ENCODE data around the gene HPX. TPM values are rescaled to one million over a fixed set of nuclear protein-coding genes. Genes with fewer than 3 reads are reported as not detected.

HPX gene
- total RNA-seq, 4 donors from 2014 or later = 0.33 to 0.67 TPM; not detected in 2

GRCh38 chr11:6448574-6448973 is 7.8 kb upstream of the HPX start:
- H3K27ac ChIP-seq = no peak overlapping the region
- intact Hi-C loops (cut with DNase I) = no loop called here
- no peaks in the 10 kb centered on the region for H3K4me1 ChIP-seq
- no peaks in the 10 kb centered on the region for H3K9me3 ChIP-seq
- H3K27me3 ChIP-seq = no peaks in the 10 kb centered on the region
- no peak overlapping the region for H3K4me3 ChIP-seq (replicated peaks in 1 of 3)
- peaks cover 16 to 27% of the 10 kb centered on the region in 2 donors for H3K36me3 ChIP-seq
- WGBS, 2 donors = 83 to 97% methylated on average over 3 of the region's 3 CpGs
- TF ChIP-seq POLR2A (IDR thresholded peaks at IDR 0.05) = no peak
- TF ChIP-seq CTCF (IDR thresholded peaks at IDR 0.05) = no peak
- no peak for DNase-seq

- 24 to 25% methylated on average over 5 of the region's 5 CpGs for WGBS, 2 donors
- Histone ChIP-seq H3K27ac (no peak overlapping the region), H3K4me1 (no peaks in the 10 kb centered on the region), H3K27me3 (no peaks in the 10 kb centered on the region), H3K9me3 (no peaks in the 10 kb centered on the region), H3K4me3 (replicated peaks in 1 of 3) (no peak overlapping the region), H3K36me3 (no peaks in the 10 kb centered on the region)
- peak; percentile 48 to 51 for DNase-seq
- intact Hi-C loops (cut with DNase I) = loop anchor here (2.0 kb wide), 1 partner anchor 63 kb away; no protein-coding TSS in a partner anchor
- TF ChIP-seq POLR2A (IDR thresholded peaks at IDR 0.05) = no peak
- peak; percentile 15 to 84 (median 68) for TF ChIP-seq CTCF (IDR thresholded peaks at IDR 0.05)
Observed at GRCh38 chr11:6443269-6444003, 2.6 kb upstream of the HPX start.

- intact Hi-C loops (cut with DNase I) = loop anchor here (2.0 kb wide), 1 partner anchor 62 kb away; no protein-coding TSS in a partner anchor
Observed at GRCh38 chr11:6442441-6442840, 1.7 kb upstream of the HPX start.

GRCh38 chr11:6438979-6439571 is 1.7 kb downstream of the HPX start:
- no peak overlapping the region for H3K27ac ChIP-seq
- TF ChIP-seq CTCF (IDR thresholded peaks at IDR 0.05) (peak in 4 of 6 experiments; percentile 29 to 52 (median 41)), POLR2A (IDR thresholded peaks at IDR 0.05) (no peak)
- WGBS, 2 donors = 5 to 13% methylated on average over 1 of the region's 1 CpG
- no peak overlapping the region for H3K4me3 ChIP-seq (replicated peaks in 1 of 3)
- peak; percentile 32 to 36 for DNase-seq
- no peaks in the 10 kb centered on the region for H3K36me3 ChIP-seq
- intact Hi-C loops (cut with DNase I) = no loop called here
- no peaks in the 10 kb centered on the region for H3K27me3 ChIP-seq
- H3K4me1 ChIP-seq = no peaks in the 10 kb centered on the region
- H3K9me3 ChIP-seq = no peaks in the 10 kb centered on the region

More at GRCh38 chr11:6442441-6442840, 1.7 kb upstream of the HPX start:
- no peaks in the 10 kb centered on the region for H3K27me3 ChIP-seq
- H3K4me1 ChIP-seq = no peaks in the 10 kb centered on the region
- H3K4me3 ChIP-seq (replicated peaks in 1 of 3) = no peak overlapping the region
- TF ChIP-seq CTCF (IDR thresholded peaks at IDR 0.05) = no peak
- no peak for TF ChIP-seq POLR2A (IDR thresholded peaks at IDR 0.05)
- no peak overlapping the region for H3K27ac ChIP-seq
- no peak for DNase-seq
- no peaks in the 10 kb centered on the region for H3K36me3 ChIP-seq
- WGBS, 2 donors = 88 to 95% methylated on average over 4 of the region's 4 CpGs
- H3K9me3 ChIP-seq = no peaks in the 10 kb centered on the region

- intact Hi-C loops (cut with DNase I) = no loop called here
- H3K36me3 ChIP-seq = no peaks in the 10 kb centered on the region
- H3K27me3 ChIP-seq = no peaks in the 10 kb centered on the region
- no peak for DNase-seq
- TF ChIP-seq CTCF (IDR thresholded peaks at IDR 0.05) (no peak), POLR2A (IDR thresholded peaks at IDR 0.05) (no peak)
- no peaks in the 10 kb centered on the region for H3K9me3 ChIP-seq
- H3K4me1 ChIP-seq = no peaks in the 10 kb centered on the region
- 82 to 92% methylated on average over 3 of the region's 3 CpGs for WGBS, 2 donors
- no peak overlapping the region for H3K4me3 ChIP-seq (replicated peaks in 1 of 3)
- H3K27ac ChIP-seq = no peak overlapping the region
Observed at GRCh38 chr11:6437993-6438392, 2.8 kb downstream of the HPX start.

Data from thyroid gland (tissue), 4 donors.